ENCODE measurements around the gene ASXL3. TPM values are rescaled to one million over a fixed set of nuclear protein-coding genes. Genes with fewer than 3 reads are reported as not detected.

Gene ASXL3
- polyA plus RNA-seq, 4 donors, result under 0.01 to 3.8 (median 0.16) TPM

DNA sequence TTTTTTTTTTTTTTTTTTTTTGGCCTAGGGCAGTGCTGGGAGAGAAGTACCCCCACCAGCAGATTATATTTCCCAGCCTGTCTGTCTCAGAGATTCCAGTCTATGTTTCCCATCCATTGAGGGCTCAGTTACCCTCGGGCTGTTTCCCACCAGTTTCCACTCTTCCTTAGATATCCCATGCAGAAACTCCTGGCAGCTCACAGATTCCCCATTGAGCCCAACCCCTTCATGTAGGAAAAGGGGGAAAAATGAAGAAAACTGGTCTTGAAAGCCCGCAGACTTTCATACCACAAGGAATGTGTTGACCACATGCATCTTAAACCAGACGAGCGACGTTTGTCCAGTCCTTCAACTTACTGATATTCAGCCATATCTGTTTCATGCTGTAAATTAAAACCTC lies 15.2 kb downstream of the ASXL3 start:
- Histone ChIP-seq H3K36me3 (ENCODE audit: control insufficient read depth in 3 of 3, insufficient read depth in 2 of 3, low read depth in 1 of 3, low read length in 3 of 3) (no peaks in the 10 kb centered on the region), H3K4me1 (ENCODE audit: control insufficient read depth in 3 of 3, insufficient read depth in 2 of 3, low read depth in 1 of 3, low read length in 2 of 3) (no peaks in the 10 kb centered on the region), H3K27me3 (ENCODE audit: control insufficient read depth in 3 of 3, insufficient read depth in 3 of 3, low read length in 3 of 3) (no peaks in the 10 kb centered on the region), H3K4me3 (ENCODE audit: low read depth in 1 of 3, low read length in 3 of 3) (no peak overlapping the region), H3K27ac (ENCODE audit: low read depth in 1 of 3, low read length in 2 of 3) (no peak overlapping the region), H3K9me3 (ENCODE audit: control insufficient read depth in 2 of 2, insufficient read depth in 1 of 2, low read depth in 1 of 2, low read length in 1 of 2) (no peaks in the 10 kb centered on the region)
- WGBS, 3 donors, result 86 to 91% (median 89%) methylated on average over 5 of the region's 5 CpGs
- DNase-seq (no peak), FAIRE-seq (no peak)

DNA sequence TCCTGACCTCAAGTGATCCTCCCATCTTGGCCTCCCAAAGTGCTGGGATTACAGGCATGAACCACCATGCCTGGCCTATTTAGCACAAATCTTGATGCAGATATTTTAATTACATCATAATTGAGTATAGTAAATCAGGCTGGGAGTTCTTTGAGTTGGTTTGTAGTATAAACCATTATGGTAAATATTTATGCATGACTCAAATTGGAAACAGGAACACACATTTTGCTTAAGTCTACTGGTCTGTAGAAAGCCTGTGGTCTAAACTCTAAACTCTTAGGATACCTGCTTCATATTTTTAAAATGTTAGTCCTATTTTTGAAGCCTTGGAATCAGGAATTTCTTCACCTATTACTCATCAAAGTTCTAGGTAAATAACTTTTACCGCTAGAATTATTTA lies 16.8 kb downstream of the ASXL3 start:
- FAIRE-seq (no peak), DNase-seq (no peak)
- no peak overlapping the region for H3K4me3 ChIP-seq (ENCODE audit: low read depth in 1 of 3, low read length in 3 of 3)
- H3K36me3 ChIP-seq (ENCODE audit: control insufficient read depth in 3 of 3, insufficient read depth in 2 of 3, low read depth in 1 of 3, low read length in 3 of 3), result no peaks in the 10 kb centered on the region
- no peaks in the 10 kb centered on the region for H3K27me3 ChIP-seq (ENCODE audit: control insufficient read depth in 3 of 3, insufficient read depth in 3 of 3, low read length in 3 of 3)
- 46 to 86% (median 58%) methylated on average over 1 of the region's 1 CpG for WGBS, 3 donors
- H3K4me1 ChIP-seq (ENCODE audit: control insufficient read depth in 3 of 3, insufficient read depth in 2 of 3, low read depth in 1 of 3, low read length in 2 of 3), result no peaks in the 10 kb centered on the region
- no peak overlapping the region for H3K27ac ChIP-seq (ENCODE audit: low read depth in 1 of 3, low read length in 2 of 3)
- no peaks in the 10 kb centered on the region for H3K9me3 ChIP-seq (ENCODE audit: control insufficient read depth in 2 of 2, insufficient read depth in 1 of 2, low read depth in 1 of 2, low read length in 1 of 2)

DNA sequence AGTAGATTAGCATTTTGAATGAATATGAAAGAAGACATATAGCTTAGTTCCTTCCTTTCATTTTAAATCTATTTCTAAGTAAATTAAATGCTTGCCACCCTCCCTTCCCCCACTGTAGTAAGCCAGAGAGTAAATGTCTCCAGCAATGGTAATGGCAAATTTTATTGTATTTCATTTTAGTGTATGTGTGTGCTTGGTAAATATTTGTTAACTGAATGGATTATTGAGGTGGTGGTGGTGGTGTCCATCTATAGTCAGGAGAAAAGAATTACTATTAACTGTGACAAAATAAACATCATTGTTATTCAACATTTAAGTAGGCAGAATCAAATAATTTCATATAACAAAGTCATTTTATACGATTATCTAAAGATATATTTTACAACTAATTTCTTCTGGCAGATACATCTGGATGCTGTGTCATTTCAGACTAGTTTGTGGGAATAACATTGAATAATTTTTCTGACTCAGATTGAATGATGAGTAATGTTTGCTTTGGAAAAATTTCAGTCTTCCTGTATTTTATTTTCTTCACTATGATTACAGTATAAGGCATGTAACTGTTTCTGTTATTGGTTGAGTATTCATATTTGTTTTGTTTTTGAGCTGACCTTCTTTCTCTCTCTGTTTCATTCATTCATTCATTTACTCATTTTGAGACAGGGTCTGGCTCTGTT lies 18.3 kb downstream of the ASXL3 start:
- Histone ChIP-seq H3K27ac (ENCODE audit: low read depth in 1 of 3, low read length in 2 of 3) (no peak overlapping the region), H3K4me3 (ENCODE audit: low read depth in 1 of 3, low read length in 3 of 3) (no peak overlapping the region), H3K36me3 (ENCODE audit: control insufficient read depth in 3 of 3, insufficient read depth in 2 of 3, low read depth in 1 of 3, low read length in 3 of 3) (no peaks in the 10 kb centered on the region), H3K4me1 (ENCODE audit: control insufficient read depth in 3 of 3, insufficient read depth in 2 of 3, low read depth in 1 of 3, low read length in 2 of 3) (no peaks in the 10 kb centered on the region), H3K27me3 (ENCODE audit: control insufficient read depth in 3 of 3, insufficient read depth in 3 of 3, low read length in 3 of 3) (no peaks in the 10 kb centered on the region), H3K9me3 (ENCODE audit: control insufficient read depth in 2 of 2, insufficient read depth in 1 of 2, low read depth in 1 of 2, low read length in 1 of 2) (no peaks in the 10 kb centered on the region)
- FAIRE-seq, result no peak
- no peak for DNase-seq
- WGBS, 3 donors, result 38 to 79% (median 76%) methylated on average over 1 of the region's 1 CpG

DNA sequence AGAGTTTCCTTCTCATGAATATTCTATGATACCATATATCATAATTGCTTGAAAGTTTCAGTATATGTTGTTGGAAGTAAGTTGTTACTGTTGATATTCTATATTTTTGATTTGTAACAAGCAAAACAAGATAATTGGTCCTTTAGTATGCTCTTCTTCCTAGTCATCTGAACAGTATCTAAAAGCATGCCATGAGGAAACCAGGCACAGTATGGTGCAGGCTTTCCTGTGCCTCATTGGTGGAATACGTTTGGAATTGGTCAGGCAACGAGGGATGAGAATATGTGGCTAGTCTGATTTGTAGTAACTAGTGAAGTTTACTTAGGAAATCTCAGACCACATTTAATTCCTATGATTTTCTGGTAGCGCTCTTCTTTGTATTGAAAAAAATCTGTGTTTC lies 22.8 kb downstream of the ASXL3 start:
- no peak for FAIRE-seq
- 78 to 87% (median 80%) methylated on average over 3 of the region's 3 CpGs for WGBS, 3 donors
- no peak for DNase-seq

DNA sequence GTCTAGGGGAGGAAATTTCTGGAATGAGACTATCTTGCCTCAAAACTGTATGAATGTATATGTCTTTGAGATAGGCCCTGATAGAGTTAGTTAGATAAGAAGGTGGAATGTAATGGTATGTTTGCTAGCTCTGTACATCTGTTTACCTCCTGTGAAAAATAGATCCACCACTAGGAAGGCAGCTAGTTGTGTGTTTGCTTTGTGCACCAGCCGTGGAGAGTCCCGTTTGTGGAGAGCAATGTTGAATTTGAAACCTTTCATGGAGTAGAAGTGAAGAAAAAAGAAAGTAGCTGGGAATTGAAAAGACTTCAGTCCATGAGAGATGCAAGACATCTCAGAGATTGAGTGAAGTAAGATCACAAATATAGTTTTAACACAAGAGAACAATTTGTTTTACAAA lies 25.4 kb downstream of the ASXL3 start:
- no peaks in the 10 kb centered on the region for H3K9me3 ChIP-seq (ENCODE audit: control insufficient read depth in 2 of 2, insufficient read depth in 1 of 2, low read depth in 1 of 2, low read length in 1 of 2)
- WGBS, 3 donors, result 61 to 66% (median 65%) methylated on average over 2 of the region's 2 CpGs
- H3K4me3 ChIP-seq (ENCODE audit: low read depth in 1 of 3, low read length in 3 of 3), result no peak overlapping the region
- H3K4me1 ChIP-seq (ENCODE audit: control insufficient read depth in 3 of 3, insufficient read depth in 2 of 3, low read depth in 1 of 3, low read length in 2 of 3), result no peaks in the 10 kb centered on the region
- DNase-seq, result no peak
- FAIRE-seq, result no peak
- no peaks in the 10 kb centered on the region for H3K36me3 ChIP-seq (ENCODE audit: control insufficient read depth in 3 of 3, insufficient read depth in 2 of 3, low read depth in 1 of 3, low read length in 3 of 3)
- no peak overlapping the region for H3K27ac ChIP-seq (ENCODE audit: low read depth in 1 of 3, low read length in 2 of 3)
- no peaks in the 10 kb centered on the region for H3K27me3 ChIP-seq (ENCODE audit: control insufficient read depth in 3 of 3, insufficient read depth in 3 of 3, low read length in 3 of 3)

More for the DNA sequence above, 22.8 kb downstream of the ASXL3 start:
- H3K9me3 ChIP-seq (ENCODE audit: control insufficient read depth in 2 of 2, insufficient read depth in 1 of 2, low read depth in 1 of 2, low read length in 1 of 2), result no peaks in the 10 kb centered on the region
- H3K4me1 ChIP-seq (ENCODE audit: control insufficient read depth in 3 of 3, insufficient read depth in 2 of 3, low read depth in 1 of 3, low read length in 2 of 3), result no peaks in the 10 kb centered on the region
- H3K27ac ChIP-seq (ENCODE audit: low read depth in 1 of 3, low read length in 2 of 3), result no peak overlapping the region
- H3K4me3 ChIP-seq (ENCODE audit: low read depth in 1 of 3, low read length in 3 of 3), result no peak overlapping the region
- H3K27me3 ChIP-seq (ENCODE audit: control insufficient read depth in 3 of 3, insufficient read depth in 3 of 3, low read length in 3 of 3), result no peaks in the 10 kb centered on the region
- no peaks in the 10 kb centered on the region for H3K36me3 ChIP-seq (ENCODE audit: control insufficient read depth in 3 of 3, insufficient read depth in 2 of 3, low read depth in 1 of 3, low read length in 3 of 3)

DNA sequence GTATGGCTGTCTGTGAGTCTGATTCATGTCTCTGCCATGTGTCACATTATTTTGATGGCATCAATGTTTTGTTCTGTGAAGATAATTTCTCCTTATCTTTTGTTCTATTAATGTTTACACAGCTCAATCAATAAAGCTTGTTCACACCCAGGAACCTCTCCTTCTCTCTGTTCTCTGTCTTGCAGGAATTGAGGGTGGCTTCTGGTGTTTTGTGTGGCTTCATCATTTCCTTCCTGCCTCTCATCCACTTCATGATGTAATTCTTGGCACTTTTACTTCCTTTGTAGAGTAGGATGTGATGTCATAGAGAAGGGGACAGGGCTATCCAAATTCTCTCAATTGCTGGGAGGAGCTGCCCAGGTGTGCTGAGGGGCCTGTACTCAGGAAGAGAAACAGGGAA lies 27.2 kb downstream of the ASXL3 start:
- no peak for FAIRE-seq

DNA sequence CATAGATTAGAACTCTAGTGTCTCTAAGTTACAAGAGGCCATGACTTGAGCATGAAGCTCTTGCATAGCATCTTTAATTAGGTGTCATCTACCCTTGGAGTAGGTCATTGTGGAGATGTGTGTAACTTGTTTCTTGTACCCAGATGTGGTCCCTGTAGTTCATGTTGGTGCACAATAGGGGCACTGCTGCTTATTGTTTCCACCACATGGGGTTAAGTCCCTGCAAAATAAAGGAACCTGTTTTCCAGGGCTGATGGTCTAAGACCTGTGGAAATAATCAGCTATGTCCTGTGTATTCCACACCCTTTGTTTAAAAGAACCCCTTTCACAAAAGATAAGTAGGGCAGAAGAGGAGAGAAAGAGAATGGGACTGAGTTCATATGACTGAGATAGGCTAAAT lies 28.6 kb downstream of the ASXL3 start:
- Histone ChIP-seq H3K9me3 (ENCODE audit: control insufficient read depth in 2 of 2, insufficient read depth in 1 of 2, low read depth in 1 of 2, low read length in 1 of 2) (no peaks in the 10 kb centered on the region), H3K4me3 (ENCODE audit: low read depth in 1 of 3, low read length in 3 of 3) (no peak overlapping the region), H3K27me3 (ENCODE audit: control insufficient read depth in 3 of 3, insufficient read depth in 3 of 3, low read length in 3 of 3) (no peaks in the 10 kb centered on the region), H3K27ac (ENCODE audit: low read depth in 1 of 3, low read length in 2 of 3) (no peak overlapping the region), H3K36me3 (ENCODE audit: control insufficient read depth in 3 of 3, insufficient read depth in 2 of 3, low read depth in 1 of 3, low read length in 3 of 3) (no peaks in the 10 kb centered on the region), H3K4me1 (ENCODE audit: control insufficient read depth in 3 of 3, insufficient read depth in 2 of 3, low read depth in 1 of 3, low read length in 2 of 3) (no peaks in the 10 kb centered on the region)
- DNase-seq, result no peak
- no peak for FAIRE-seq

More for the DNA sequence above, 27.2 kb downstream of the ASXL3 start:
- Histone ChIP-seq H3K36me3 (ENCODE audit: control insufficient read depth in 3 of 3, insufficient read depth in 2 of 3, low read depth in 1 of 3, low read length in 3 of 3) (no peaks in the 10 kb centered on the region), H3K4me1 (ENCODE audit: control insufficient read depth in 3 of 3, insufficient read depth in 2 of 3, low read depth in 1 of 3, low read length in 2 of 3) (no peaks in the 10 kb centered on the region), H3K27ac (ENCODE audit: low read depth in 1 of 3, low read length in 2 of 3) (no peak overlapping the region), H3K4me3 (ENCODE audit: low read depth in 1 of 3, low read length in 3 of 3) (no peak overlapping the region), H3K9me3 (ENCODE audit: control insufficient read depth in 2 of 2, insufficient read depth in 1 of 2, low read depth in 1 of 2, low read length in 1 of 2) (no peaks in the 10 kb centered on the region), H3K27me3 (ENCODE audit: control insufficient read depth in 3 of 3, insufficient read depth in 3 of 3, low read length in 3 of 3) (no peaks in the 10 kb centered on the region)
- peak in 1 of 2 donors; percentile 50 for DNase-seq

DNA sequence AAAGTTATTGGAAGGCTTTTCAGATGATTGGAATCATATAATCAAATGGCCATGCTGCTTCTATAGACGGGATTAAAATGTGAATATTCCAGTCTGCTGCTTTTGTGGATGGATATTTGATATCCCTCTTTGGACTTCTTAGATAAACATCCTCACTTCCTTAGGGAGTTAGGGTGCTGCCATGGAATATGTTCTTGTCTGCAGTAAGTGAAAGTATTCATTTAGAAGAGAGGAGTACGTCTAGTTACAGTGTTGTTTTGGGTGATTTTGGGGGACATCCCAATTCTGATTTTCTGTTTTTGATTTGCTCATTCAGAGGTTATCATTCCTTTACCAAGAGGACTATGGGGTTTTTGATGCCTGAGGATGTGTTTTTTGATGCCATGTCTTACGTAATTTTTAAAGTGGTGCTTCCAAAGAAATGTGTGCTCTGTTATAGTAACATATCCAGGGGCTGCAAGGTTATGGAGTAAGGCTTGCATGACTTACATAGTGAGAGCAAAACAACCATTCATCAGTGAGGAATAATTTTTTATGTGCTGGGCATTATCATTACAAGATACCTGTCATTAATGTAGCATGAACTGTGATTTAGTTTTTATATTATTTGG lies 33.6 kb downstream of the ASXL3 start:
- DNase-seq, result no peak
- Histone ChIP-seq H3K4me3 (ENCODE audit: low read depth in 1 of 3, low read length in 3 of 3) (no peak overlapping the region), H3K4me1 (ENCODE audit: control insufficient read depth in 3 of 3, insufficient read depth in 2 of 3, low read depth in 1 of 3, low read length in 2 of 3) (no peaks in the 10 kb centered on the region), H3K27ac (ENCODE audit: low read depth in 1 of 3, low read length in 2 of 3) (no peak overlapping the region), H3K9me3 (ENCODE audit: control insufficient read depth in 2 of 2, insufficient read depth in 1 of 2, low read depth in 1 of 2, low read length in 1 of 2) (no peaks in the 10 kb centered on the region), H3K27me3 (ENCODE audit: control insufficient read depth in 3 of 3, insufficient read depth in 3 of 3, low read length in 3 of 3) (no peaks in the 10 kb centered on the region), H3K36me3 (ENCODE audit: control insufficient read depth in 3 of 3, insufficient read depth in 2 of 3, low read depth in 1 of 3, low read length in 3 of 3) (no peaks in the 10 kb centered on the region)
- 64 to 87% (median 72%) methylated on average over 3 of the region's 3 CpGs for WGBS, 3 donors
- no peak for FAIRE-seq

DNA sequence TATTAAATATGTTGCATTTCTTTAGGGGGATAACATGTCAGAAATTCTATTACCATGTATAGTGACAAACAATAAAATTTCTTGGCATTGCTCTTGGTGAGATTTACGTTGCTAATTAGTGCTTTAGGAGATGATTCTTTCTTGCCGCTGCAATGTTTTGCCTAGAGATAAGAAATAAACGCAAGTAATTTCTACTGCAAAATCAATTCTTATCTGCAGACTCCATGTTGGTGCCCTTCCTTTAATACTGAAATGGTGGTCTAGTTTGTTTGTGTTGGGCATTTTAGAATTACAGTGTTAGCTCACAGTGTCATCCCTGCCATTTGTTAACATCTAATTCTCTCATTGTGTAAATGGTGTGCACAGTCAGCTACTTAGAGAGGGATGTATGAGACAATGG lies 34.6 kb downstream of the ASXL3 start:
- H3K4me1 ChIP-seq (ENCODE audit: control insufficient read depth in 3 of 3, insufficient read depth in 2 of 3, low read depth in 1 of 3, low read length in 2 of 3), result no peaks in the 10 kb centered on the region
- 76 to 90% (median 79%) methylated on average over 3 of the region's 3 CpGs for WGBS, 3 donors

More for the DNA sequence above, 34.6 kb downstream of the ASXL3 start:
- DNase-seq, result no peak
- no peaks in the 10 kb centered on the region for H3K9me3 ChIP-seq (ENCODE audit: control insufficient read depth in 2 of 2, insufficient read depth in 1 of 2, low read depth in 1 of 2, low read length in 1 of 2)
- H3K27me3 ChIP-seq (ENCODE audit: control insufficient read depth in 3 of 3, insufficient read depth in 3 of 3, low read length in 3 of 3), result no peaks in the 10 kb centered on the region
- no peak overlapping the region for H3K4me3 ChIP-seq (ENCODE audit: low read depth in 1 of 3, low read length in 3 of 3)
- FAIRE-seq, result no peak
- H3K36me3 ChIP-seq (ENCODE audit: control insufficient read depth in 3 of 3, insufficient read depth in 2 of 3, low read depth in 1 of 3, low read length in 3 of 3), result no peaks in the 10 kb centered on the region
- H3K27ac ChIP-seq (ENCODE audit: low read depth in 1 of 3, low read length in 2 of 3), result no peak overlapping the region

Measured in small intestine (tissue), 7 donors.